Stimulated activated CD4-positive, alpha-beta T cell treated with anti-CD3 and anti-CD28 coated beads, Interleukin-2, amount 100 ng/mL, for 4 hours (primary cell): Measurements from ENCODE around the gene OR6C2.
"Not testable (repeated sequence)": the region's sequence is repeated elsewhere in the genome, so short reads cannot be mapped to it uniquely, and the experiment has no call there.

Experiments used
- DNase-seq: peaks from one replicate; pipeline ENCODE4 v3.0.0-alpha.2; 2020; ENCODE audit warnings: low read depth

The OR6C2 gene

GRCh38 chr12:55472264-55472663 lies 28.4 kb downstream of the OR6C2 start:
- DNase-seq, result no peak

DNA sequence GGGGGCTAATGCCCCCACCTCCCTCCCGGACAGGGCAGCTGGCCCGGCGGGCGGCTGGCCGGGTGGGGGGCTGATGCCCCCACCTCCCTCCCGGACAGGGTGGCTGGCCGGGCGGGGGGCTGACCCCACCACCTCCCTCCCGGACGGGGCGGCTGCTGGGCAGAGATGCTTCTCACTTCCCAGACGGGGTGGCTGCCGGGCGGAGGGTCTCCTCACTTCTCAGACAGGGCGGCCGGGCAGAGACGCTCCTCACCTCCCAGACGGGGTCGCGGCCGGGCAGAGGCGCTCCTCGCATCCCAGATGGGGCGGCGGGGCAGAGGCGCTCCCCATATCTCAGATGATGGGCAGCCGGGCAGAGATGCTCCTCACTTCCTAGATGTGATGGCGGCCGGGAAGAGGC lies 35.3 kb downstream of the OR6C2 start:
- DNase-seq, result not testable (repeated sequence)

- not testable (repeated sequence) for DNase-seq
Observed at GRCh38 chr12:55484284-55484683, 40.4 kb downstream of the OR6C2 start.

- no peak for DNase-seq
Observed at GRCh38 chr12:55492078-55492477, 48.2 kb downstream of the OR6C2 start, which contains the start of gene OR6C68. TSS of gene OR6C68 (plus strand) at chr12:55492378. CDS start at chr12:55492378, 0 bp downstream.

DNA sequence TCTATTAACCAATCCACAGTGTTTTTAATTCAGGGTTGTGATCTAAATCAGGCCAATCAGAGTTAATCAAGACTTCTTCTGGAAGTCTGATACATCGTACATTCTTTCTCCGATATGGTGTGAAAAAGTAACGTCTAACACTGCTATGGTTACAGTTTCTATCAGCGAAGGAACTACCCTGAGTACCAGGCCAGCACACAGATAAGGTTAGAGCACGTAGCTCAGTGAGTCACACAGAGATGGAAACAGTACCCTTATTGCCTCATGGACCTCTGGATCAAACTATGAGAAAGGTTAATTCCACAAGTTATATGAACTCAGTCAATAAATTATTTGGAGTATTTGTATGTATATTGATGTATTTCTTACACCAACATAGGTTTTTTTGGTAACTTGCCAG lies 51.6 kb downstream of the OR6C2 start:
- DNase-seq, result no peak

DNA sequence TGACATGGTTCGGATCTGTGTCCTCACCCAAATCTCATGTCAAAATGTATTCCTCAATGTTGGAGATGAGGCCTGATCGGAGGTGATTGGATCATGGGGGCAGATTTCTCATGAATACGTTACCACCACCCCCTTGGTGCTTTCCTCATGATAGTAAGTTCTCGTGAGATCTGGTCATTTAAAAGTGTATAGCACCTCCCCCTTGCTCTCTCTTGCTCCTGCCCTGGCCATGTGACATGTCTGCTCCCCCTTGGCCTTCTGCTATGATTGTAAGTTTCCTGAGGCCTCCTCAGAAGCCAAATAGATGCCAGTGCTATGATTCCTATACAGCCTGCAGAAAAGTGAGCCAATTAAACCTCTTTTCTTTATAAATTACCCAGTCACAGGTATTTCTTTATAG lies 55.4 kb downstream of the OR6C2 start:
- no peak for DNase-seq

GRCh38 chr12:55499810-55500252 lies 56.0 kb downstream of the OR6C2 start:
- DNase-seq, result no peak

DNA sequence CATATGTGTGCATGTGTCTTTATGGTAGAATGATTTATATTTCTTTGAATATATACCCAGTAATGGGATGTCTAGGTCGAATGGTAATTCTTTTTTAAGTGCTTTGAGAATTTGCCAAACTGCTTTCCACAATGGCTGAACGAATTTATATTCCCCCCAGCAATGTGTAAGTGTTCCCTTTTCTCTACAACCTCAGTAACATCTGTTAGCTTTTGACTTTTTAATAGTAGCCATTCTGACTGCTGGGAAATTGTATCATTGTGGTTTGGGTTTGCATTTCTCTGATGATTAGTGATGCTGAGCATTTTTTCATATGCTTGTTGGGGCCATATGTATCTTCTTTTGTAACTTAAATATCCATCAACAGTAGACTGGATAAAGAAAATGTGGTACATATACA lies 57.7 kb downstream of the OR6C2 start:
- no peak for DNase-seq
